NT2/D1 (cell line): ENCODE data around the gene STS.

Source experiments
- SUZ12 ChIP-seq: IDR thresholded peaks from 2 replicates; pipeline ENCODE4 v1.6.1; 2011; ENCODE audit not compliant: insufficient read length, insufficient read depth; ENCODE audit errors: extremely low read depth
- YY1 ChIP-seq: IDR thresholded peaks from 2 replicates; pipeline ENCODE4 v1.6.1; 2011; ENCODE audit not compliant: insufficient read length, insufficient read depth
- ZNF274 ChIP-seq: IDR thresholded peaks from 2 replicates; pipeline ENCODE4 v1.6.1; 2011; ENCODE audit warnings: mild to moderate bottlenecking, low read depth, low read length

DNA sequence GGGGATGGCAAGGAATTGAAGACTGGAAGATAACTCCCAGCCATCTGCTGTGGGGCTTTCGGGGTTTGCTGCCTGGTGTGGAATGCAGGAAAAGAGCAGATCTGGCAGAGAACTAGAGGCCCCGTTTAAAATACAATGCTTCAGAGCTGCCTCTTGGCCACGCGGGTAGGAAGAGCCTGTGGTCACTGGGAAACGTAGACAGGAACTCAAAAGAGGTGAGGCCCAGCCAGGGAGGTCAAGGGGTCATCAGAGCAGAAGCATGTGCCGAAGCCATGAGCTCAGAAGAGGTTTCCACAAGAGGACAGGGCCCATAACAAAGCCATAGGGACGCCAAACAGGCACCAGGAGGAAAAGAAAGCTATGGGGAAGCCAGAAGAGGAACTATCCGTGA is 14.5 kb upstream of the STS start:
- no peak for TF ChIP-seq ZNF274
- no peak for TF ChIP-seq YY1
- TF ChIP-seq SUZ12 = no peak
